NCI-H128 (cell line): Measurements from ENCODE around the gene ABCA10.
"Not testable (repeated sequence)": the region's sequence is repeated elsewhere in the genome, so short reads cannot be mapped to it uniquely, and the experiment has no call there.

Experiments
- DNase-seq: peaks from one replicate; lab custom pipeline; 2025; ENCODE audit not compliant: unreplicated experiment; lab: John Stamatoyannopoulos, UW

The ABCA10 gene

GRCh38 chr17:69228576-69228975 is at the start of gene ABCA10:
ABCA10 (minus strand) TSS chr17:69228824; CDS start chr17:69225358, 3,466 bp downstream.
- DNase-seq: no peak

- DNase-seq: not testable (repeated sequence)
Measured at GRCh38 chr17:69276279-69276678, 47.7 kb upstream of the ABCA10 start.

GRCh38 chr17:69275751-69276150 is 47.1 kb upstream of the ABCA10 start:
- no peak for DNase-seq

GRCh38 chr17:69271023-69271422 is 42.4 kb upstream of the ABCA10 start:
- no peak for DNase-seq

GRCh38 chr17:69269131-69269998 is 40.7 kb upstream of the ABCA10 start:
- DNase-seq: no peak

GRCh38 chr17:69268543-69269014 is 40.0 kb upstream of the ABCA10 start:
- DNase-seq: no peak

- DNase-seq: no peak
Measured at GRCh38 chr17:69267219-69267618, 38.6 kb upstream of the ABCA10 start.

GRCh38 chr17:69265873-69266272 is 37.2 kb upstream of the ABCA10 start:
- no peak for DNase-seq

GRCh38 chr17:69254187-69254586 is 25.6 kb upstream of the ABCA10 start:
- no peak for DNase-seq

- no peak for DNase-seq
Measured at GRCh38 chr17:69250641-69251040, 22.0 kb upstream of the ABCA10 start.

GRCh38 chr17:69246726-69247375 is 18.2 kb upstream of the ABCA10 start:
- no peak for DNase-seq

GRCh38 chr17:69246202-69246601 is 17.6 kb upstream of the ABCA10 start:
- no peak for DNase-seq

GRCh38 chr17:69245617-69246016 is 17.0 kb upstream of the ABCA10 start:
- no peak for DNase-seq

GRCh38 chr17:69239611-69240600 is 11.3 kb upstream of the ABCA10 start:
- DNase-seq: no peak

GRCh38 chr17:69236946-69237345 is 8.3 kb upstream of the ABCA10 start:
- no peak for DNase-seq

GRCh38 chr17:69236464-69236863 is 7.8 kb upstream of the ABCA10 start:
- no peak for DNase-seq

- no peak for DNase-seq
Measured at GRCh38 chr17:69235338-69236058, 6.9 kb upstream of the ABCA10 start.

- DNase-seq: no peak
Measured at GRCh38 chr17:69232650-69233049, 4.0 kb upstream of the ABCA10 start.

- DNase-seq: no peak
Measured at GRCh38 chr17:69231521-69231920, 2.9 kb upstream of the ABCA10 start.

GRCh38 chr17:69230939-69231338 is 2.3 kb upstream of the ABCA10 start:
- no peak for DNase-seq
